GM19193 (cell line): ENCODE data around the gene SCLT1.

Experiments used
- POLR2A ChIP-seq: IDR thresholded peaks from 4 replicates; pipeline ENCODE4 v1.6.1; 2011; ENCODE audit not compliant: insufficient read depth, insufficient read length; ENCODE audit errors: extremely low read depth

The SCLT1 gene

DNA sequence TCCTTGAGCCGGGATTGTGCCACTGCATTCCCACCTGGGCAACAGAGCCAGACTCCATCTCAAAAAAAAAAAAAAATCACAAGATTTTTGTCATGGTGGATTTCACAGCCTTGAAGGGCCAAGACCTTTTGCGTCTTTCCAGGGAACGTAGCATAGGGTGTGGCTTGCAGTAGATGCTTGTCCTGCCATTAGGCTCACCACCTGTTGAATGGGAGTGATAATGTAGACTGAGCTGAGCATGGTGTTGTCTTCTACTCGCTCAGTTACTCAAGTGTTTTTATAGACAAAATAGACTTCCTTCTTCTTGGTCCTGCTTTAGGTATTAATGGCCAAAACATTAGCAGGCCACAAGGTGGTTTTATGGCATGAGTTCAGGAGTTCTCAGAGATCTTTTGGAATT lies 243.1 kb downstream of the SCLT1 start:
- TF ChIP-seq POLR2A: no peak

DNA sequence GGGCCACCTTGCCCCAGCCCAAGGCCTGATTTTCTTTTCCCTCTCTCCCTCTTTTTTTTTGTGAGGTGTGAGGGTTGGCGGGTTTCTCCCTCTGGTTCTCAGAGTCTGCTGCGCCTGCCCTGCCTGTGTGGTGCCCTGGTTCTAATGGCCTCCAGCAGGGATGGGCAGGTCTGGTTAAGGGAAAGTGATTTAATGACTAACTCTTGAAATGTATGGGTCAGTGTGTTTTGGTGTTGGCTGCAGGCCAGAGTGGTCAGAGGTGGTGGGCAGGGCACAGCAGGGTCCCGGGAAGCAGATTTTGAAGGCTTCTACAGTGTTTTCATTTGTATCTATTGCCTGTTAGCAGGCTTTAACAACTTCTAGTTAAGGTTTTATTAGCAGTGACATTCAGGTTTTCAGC lies 244.9 kb downstream of the SCLT1 start:
- TF ChIP-seq POLR2A: no peak

DNA sequence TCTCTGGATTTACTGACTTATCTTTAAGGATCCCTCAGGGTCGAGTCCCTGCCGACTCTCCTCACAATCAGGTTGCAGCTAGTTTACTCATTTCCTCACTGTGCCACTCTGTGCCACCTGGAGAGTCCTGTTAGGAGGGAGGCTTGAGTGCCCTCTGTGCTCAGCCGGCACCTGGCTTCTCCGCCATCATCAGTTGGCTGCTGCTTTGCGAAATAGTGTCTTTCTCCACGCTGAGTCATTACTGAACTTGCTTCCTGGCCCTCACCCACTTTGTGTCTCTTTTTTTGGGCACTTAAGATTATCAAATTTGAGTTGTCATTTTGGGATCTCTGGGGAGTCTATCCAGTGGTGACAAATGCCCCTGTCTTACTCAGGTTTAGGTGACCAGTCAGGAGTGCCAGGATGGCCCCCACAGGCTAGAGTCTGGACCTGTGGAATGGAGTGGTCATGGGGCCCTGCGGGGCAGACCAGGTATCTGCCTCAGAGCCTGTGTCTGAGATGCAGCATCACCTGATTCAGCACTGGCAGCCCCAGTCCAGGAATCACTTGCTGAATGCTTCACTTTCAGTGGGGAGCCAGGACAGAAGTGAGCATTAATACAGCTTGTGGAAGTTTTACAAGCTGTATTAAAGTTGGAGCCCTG lies 246.1 kb downstream of the SCLT1 start:
- TF ChIP-seq POLR2A: no peak

DNA sequence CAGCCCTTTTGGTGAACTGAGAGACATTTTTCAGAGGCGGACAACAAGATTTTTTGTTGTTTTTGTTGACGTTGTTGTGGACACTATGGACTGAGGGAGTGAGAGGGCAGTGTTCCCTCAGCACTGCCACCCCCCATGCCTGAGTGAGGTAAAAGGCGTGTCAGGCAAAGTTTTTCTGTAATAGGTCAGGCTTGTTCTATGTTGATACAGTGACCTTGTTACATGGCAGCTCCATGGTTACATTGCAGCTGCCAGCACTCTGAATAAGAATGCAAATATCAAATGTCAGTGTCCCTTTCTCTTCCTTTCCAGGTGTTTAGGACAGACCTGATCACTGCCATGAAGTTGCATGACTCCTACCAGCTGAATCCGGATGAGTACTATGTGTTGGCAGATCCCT lies 247.3 kb downstream of the SCLT1 start:
- no peak for TF ChIP-seq POLR2A

DNA sequence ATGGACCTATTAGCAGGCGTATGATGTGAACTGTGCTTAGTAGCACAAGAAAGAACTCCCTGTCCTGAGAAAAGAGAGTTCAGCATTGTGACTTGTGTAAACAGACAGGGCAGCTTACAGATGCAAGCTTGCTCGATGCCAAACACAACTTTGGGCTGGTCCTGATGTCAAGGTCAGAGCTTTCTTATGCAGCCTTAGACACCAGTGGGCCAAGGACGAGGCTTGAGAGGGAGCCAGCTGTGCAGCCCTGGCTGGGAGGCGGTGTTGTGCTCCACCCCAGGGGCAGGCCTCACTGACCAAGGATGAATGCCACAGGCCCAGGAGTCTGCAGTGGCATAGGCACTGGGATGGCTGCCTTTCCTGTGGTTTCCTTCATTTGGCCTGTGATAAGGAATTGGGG lies 248.4 kb downstream of the SCLT1 start:
- TF ChIP-seq POLR2A: no peak

DNA sequence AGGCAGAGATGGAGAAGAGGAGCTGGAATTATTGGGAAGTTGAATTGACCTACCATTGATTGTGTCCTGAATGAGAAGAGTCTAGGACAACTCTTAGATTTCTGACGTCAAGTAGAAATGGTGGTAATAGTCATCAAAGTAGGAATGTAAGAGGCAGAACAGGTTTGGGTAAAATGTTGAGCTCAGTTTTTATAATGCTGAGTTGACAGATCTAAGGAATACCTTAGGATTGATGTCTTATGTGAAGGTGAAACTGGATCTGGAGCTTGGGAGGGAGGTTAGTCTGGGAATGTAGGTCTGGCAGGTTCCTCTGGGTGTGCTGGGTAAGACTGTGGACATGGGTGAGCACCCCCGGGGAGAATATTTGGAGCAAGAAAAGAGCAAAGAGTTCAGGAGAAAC lies 251.9 kb downstream of the SCLT1 start:
- TF ChIP-seq POLR2A: no peak

DNA sequence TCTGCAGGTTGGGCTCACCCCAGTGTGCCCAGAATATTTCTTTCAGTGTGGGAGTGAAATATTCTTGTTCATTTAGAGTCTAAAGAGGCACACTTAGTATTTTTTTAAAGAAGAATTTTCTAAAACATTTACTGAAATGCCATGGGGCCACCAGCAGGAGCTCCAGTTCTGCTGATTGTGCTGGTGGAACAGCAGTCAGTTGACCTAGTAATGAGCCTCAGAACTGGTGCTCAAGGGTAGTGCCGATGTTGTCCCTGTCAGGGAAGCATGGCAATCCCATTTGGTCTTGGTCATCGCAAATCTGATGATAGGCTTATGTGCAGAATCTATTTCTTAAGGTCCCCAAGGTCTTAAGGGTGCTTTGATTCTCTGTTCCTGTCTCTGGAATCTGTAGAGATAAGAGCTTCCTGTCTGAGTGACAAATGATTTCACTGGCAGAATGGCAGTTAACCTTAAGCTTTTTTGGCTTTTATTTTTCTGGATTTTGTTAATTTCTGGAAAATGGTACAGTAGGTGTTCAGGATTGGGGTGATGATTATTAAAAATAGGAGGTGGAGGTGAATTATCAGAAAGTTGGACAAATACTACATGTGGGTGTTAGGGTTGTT lies 252.5 kb downstream of the SCLT1 start:
- TF ChIP-seq POLR2A: no peak

DNA sequence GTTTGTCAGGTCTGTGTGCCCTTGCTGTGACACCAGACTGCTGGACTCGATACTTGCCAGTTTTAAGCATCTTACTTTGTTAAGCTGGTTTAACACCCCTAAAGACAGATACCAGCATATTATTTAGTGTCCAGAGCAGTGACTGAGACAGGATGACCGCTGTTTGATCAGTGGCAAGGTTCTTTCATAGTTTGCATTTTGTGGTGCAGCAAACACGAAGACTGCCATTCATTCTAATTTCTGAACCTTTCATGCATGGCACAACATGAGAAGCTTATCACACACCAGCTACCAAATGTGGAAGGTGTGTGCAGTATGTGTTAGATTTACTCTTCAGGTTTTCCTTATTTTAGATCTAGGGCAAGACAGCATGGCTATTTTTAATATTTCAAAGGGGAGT lies 255.7 kb downstream of the SCLT1 start:
- TF ChIP-seq POLR2A: no peak

DNA sequence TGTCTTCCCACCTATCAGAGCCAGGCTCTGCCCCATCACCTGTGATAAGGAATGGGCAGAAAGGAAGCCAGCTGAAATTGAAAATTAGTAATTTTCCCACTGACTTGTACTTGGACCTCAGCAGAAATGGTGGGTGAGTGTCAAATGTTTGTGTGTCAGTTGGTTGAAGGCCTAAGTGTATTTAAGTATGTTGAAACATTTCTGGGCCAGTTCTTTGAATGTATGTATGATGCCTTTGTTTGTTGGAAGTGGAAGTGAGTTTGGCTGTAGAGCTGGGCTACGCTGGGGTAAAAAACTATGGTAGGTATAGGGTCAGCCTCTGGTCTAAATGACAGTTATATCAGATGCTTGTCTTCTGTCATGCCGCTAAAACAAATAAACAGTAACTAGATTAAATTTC lies 256.1 kb downstream of the SCLT1 start:
- no peak for TF ChIP-seq POLR2A

DNA sequence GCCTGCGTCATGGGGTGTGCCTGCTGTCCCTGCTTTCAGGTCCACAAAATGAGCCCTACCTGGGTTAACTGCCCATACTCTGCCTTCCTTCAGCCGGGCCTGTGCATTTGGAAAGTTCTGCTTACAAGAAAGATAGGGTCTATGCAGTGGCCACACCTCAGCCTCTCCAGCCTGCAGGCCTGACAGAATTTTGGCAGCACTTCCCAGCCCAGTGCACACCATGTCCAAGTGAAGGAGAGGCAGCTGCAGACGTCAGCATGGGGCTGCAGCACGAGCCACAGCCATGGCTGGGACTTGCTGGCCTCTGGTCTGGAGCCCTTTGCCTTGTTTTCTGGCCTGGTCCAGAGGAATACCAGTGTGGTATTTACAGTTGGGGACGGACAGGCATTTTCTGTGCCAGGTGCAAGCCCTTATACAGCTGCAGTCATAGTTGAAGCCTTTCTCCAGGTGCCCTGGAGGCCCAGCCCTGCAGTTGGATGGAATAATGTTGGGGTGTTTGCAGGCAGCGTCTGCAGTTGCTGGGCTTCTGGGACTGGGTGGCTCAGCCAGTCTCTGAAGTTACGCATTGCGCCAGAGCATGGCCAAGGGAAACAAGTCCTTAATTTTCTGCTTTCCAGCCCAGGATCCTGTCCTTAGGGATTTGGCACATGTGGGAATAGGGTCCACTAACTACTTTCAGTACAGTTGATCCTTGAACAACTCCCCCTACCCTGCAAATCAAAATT lies 257.7 kb downstream of the SCLT1 start:
- no peak for TF ChIP-seq POLR2A
